ENCODE data around the gene CEP112.
"Not testable (repeated sequence)": the region's sequence is repeated elsewhere in the genome, so short reads cannot be mapped to it uniquely, and the experiment has no call there.

The CEP112 gene

DNA sequence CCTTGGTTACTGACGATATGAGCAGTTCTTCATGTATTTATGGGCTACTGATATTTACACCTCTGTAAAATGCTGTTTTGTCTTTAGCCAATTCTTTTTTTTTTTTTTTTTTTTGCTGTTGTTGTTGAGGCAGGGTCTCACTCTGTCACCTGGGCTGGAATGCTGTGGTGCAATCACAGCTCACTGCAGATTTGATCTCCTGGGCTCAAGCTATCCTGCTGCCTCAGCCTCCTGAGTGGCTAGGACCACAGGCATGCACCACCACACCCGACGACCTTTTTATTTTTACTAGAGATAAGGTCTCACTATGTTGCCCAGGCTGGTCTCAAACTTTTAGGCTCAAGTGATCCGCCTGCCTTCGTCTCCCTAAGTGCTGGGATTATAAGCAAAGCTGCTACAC lies 405.5 kb downstream of the CEP112 start:
- no peak for DNase-seq (ENCODE audit: low read depth)
- no peak overlapping the region for H3K4me3 ChIP-seq (ENCODE audit: low read length)
- no peak for TF ChIP-seq CTCF (conservative IDR thresholded peaks at IDR 0.05; ENCODE audit: low read depth, low read length)

- H3K4me3 ChIP-seq (ENCODE audit: low read length) = no peak overlapping the region
- no peak for TF ChIP-seq CTCF (conservative IDR thresholded peaks at IDR 0.05; ENCODE audit: low read depth, low read length)
- peak; percentile 81 for DNase-seq (ENCODE audit: low read depth)
These were observed 406.8 kb downstream of the CEP112 start for GRCh38 chr17:65785109-65785508.

DNA sequence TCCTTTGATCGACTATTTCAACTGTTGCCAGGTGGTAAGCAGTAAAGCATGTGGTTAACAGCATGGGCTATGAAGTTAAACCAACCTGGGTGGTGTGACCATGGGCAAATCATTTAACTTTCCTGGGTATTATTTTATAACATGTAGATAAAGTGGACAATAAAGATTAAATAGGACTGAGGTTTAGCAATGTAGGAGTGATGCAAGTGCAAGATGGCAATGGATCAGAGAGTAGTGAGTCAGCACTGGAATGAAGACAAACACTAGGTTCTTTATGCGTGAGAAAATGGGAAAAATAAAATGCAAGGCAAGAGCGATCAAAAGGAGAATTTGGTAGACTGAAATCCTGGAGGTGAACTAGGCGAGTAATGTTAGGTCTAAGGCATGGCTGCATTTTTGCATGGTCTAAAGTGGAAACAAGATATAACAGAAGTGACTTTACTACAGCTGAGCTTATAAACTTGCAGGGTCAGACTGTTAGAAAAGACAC lies 408.0 kb downstream of the CEP112 start:
- DNase-seq (ENCODE audit: low read depth) = peak; percentile 92
- TF ChIP-seq CTCF (conservative IDR thresholded peaks at IDR 0.05; ENCODE audit: low read depth, low read length) = no peak
- H3K4me3 ChIP-seq (ENCODE audit: low read length) = no peak overlapping the region

DNA sequence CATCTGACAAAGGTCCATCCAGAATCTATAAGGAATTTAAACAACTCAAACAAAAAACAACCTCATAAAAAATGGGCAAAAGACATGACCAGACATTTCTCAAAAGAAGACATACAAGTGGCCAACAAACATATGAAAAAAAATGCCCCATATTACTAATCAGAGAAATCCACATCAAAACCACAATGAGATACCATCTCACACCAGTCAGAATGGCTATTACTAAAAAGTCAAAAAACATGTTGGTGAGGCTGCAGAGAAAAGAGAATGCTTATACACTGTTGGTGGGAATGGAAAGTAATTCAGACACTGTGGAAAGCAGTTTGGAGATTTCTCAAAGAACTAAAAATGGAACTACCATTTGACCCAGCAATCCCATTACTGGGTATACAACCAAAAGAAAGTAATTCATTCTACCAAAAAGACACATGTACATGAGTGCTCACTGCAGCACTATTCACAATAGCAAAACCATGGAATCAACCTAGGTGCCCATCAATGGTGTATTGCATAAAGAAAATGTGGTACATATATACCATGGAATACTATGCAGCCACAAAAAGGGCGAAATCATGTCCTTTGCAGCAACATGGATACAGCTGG lies 409.7 kb downstream of the CEP112 start:
- H3K4me3 ChIP-seq (ENCODE audit: low read length); DNase-seq (ENCODE audit: low read depth): not testable (repeated sequence)

DNA sequence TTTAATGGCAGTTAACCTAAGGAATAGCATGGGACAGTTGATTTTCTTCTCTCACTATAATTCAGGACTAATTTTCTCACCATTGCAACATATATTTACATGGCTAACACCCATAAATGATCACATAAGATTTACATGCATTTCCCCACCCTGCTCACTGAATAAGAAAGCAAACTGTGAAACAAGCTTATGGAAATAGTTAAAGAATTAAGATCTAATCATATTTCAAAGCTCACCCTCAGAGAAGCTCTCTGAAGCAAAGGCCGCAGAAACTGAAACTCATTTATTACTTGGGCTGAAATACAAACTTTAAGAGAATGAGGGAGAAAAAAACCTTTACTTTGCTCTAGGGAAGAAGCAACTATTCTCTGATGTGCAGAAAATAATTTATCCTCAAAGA lies 411.8 kb downstream of the CEP112 start:
- no peak for TF ChIP-seq CTCF (conservative IDR thresholded peaks at IDR 0.05; ENCODE audit: low read depth, low read length)
- H3K4me3 ChIP-seq (ENCODE audit: low read length) = no peak overlapping the region
- no peak for DNase-seq (ENCODE audit: low read depth)

GRCh38 chr17:65776890-65777289 lies 415.0 kb downstream of the CEP112 start:
- no peak for DNase-seq (ENCODE audit: low read depth)
- H3K4me3 ChIP-seq (ENCODE audit: low read length) = no peak overlapping the region
- no peak for TF ChIP-seq CTCF (conservative IDR thresholded peaks at IDR 0.05; ENCODE audit: low read depth, low read length)

DNA sequence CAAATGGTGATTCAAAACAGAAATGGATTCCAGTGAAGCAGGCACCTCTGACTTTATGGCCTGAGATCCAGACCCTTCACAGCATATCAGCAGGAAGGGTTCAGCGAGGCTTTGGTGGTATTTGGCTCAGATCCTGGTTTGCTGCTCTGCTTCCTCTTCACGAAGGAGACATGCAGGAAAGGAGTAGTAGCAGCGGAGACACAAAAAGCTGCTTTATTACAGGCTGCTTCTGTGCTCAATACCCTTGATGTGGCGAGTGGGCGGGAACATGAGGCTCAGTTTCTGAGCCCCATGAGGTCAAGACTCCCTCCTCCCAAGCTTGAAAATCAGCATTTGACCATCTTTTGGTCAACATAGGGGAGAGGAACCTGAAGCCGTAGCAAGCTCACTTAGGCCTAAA lies 417.1 kb downstream of the CEP112 start:
- H3K4me3 ChIP-seq (ENCODE audit: low read length) = no peak overlapping the region
- TF ChIP-seq CTCF (conservative IDR thresholded peaks at IDR 0.05; ENCODE audit: low read depth, low read length) = no peak
- no peak for DNase-seq (ENCODE audit: low read depth)

Measured in retinal pigment epithelial cell (primary cell).